Activated T-helper 2 cell treated with anti-CD3 and anti-CD28 coated beads, Interferon-gamma antibody, Interleukin-2, Interleukin-4, amounts not matched to agents 10 μg/mL and 5 μg/mL and 100 μg/mL, durations not matched to agents 14 hours and 24 hours and 36 hours (primary cell): ENCODE results near the gene BASP1. TPM values are rescaled to one million over a fixed set of nuclear protein-coding genes. Genes with fewer than 3 reads are reported as not detected.
A peak's percentile ranks its signal among the peaks of the same experiment; 100 is the strongest.

ENCODE experiments used
- DNase-seq: peaks from one replicate; pipeline ENCODE4 v3.0.0; 2021; ENCODE audit warnings: low spot score
- H3K27ac Mint-ChIP-seq: one replicate; pipeline ENCODE4 v1.8.0; 2021; ENCODE audit warnings: mixed read lengths
- H3K27me3 Mint-ChIP-seq: one replicate; pipeline ENCODE4 v1.8.0; 2021; ENCODE audit warnings: low read depth, mixed read lengths
- H3K36me3 Mint-ChIP-seq: one replicate; pipeline ENCODE4 v1.8.0; 2021; ENCODE audit warnings: low read depth, mixed read lengths
- H3K4me1 Mint-ChIP-seq: one replicate; pipeline ENCODE4 v1.8.0; 2021; ENCODE audit warnings: low read depth, mixed read lengths
- H3K4me3 Mint-ChIP-seq: one replicate; pipeline ENCODE4 v1.8.0; 2021; ENCODE audit warnings: low read depth, mild to moderate bottlenecking, moderate library complexity, mixed read lengths
- H3K9me3 Mint-ChIP-seq: one replicate; pipeline ENCODE4 v1.8.0; 2021; ENCODE audit warnings: mixed read lengths
- intact Hi-C: fragments of 100-400 bp; cut with micrococcal nuclease; formaldehyde crosslinking; loops from one replicate; pipeline ENCODE4 v1.15.1; 2023
- total RNA-seq: library from RNA; stranded (reverse); gene quantifications from 2 replicates; pipeline ENCODE4 v1.2.3, GENCODE V29; 2022

BASP1 gene
- total RNA-seq = 0.64 and 0.73 TPM in 2 replicates

GRCh38 chr5:17217493-17218352 is at the start of gene BASP1:
TSS of gene BASP1 (plus strand) at chr5:17217631. CDS start at chr5:17275217, 57,586 bp downstream.
- no peak for DNase-seq
- no peak within 1 kb of the TSS for H3K27ac Mint-ChIP-seq

DNA sequence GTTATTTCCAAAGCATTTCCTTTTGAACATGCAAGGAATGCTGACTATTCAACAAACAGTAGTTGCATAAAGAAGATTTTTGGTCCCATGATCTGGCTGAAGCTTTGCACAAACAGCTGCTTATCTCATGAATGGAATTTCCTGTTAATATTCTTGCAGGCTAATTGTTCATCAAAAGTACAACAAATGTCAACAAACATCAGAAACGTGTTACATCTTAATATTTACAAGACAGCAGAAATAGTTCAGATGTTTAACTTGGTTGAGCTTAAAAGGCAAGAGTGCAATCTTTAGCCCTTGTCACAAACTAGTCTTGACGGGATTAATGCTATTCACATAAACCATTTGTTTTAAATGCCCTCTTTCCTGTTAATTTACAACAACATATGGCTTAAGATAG is 47.9 kb upstream of the BASP1 start:
- no peaks in the 10 kb centered on the region for H3K27me3 Mint-ChIP-seq
- intact Hi-C loops = no loop called here
- H3K4me1 Mint-ChIP-seq = no peaks in the 10 kb centered on the region
- H3K4me3 Mint-ChIP-seq = no peak overlapping the region
- DNase-seq = no peak
- H3K27ac Mint-ChIP-seq = no peak overlapping the region
- H3K9me3 Mint-ChIP-seq = no peaks in the 10 kb centered on the region
- no peaks in the 10 kb centered on the region for H3K36me3 Mint-ChIP-seq

More at GRCh38 chr5:17217493-17218352, at the start of gene BASP1:
- no peaks in the 10 kb centered on the region for H3K9me3 Mint-ChIP-seq
- peaks cover 47% of the 10 kb centered on the region for H3K27me3 Mint-ChIP-seq
- intact Hi-C loops = no loop called here
- peak within 1 kb of the TSS; percentile 53 for H3K4me3 Mint-ChIP-seq
- peaks cover 6% of the 10 kb centered on the region for H3K4me1 Mint-ChIP-seq
- H3K36me3 Mint-ChIP-seq = no peaks in the 10 kb centered on the region

DNA sequence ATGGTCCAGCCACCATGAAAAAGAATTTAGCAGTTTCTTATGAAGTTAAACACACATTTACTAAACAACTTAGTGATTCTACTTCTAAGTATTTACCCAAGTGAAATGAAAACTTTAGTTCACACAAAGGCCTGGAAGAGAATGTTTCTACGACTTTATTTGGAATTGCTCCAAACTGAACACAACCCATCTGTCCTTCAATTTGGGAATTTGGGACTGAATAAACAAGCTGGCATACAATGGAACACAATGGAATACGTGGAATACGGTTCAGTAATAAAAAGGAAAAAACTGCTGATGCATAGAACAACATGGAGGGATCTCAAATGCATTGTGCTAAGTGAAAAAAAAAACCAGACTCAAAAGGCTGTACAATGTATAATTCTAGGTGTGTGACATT is 44.6 kb upstream of the BASP1 start:
- no peak overlapping the region for H3K4me3 Mint-ChIP-seq
- H3K4me1 Mint-ChIP-seq = no peaks in the 10 kb centered on the region
- no peak for DNase-seq
- H3K27ac Mint-ChIP-seq = no peak overlapping the region
- no peaks in the 10 kb centered on the region for H3K36me3 Mint-ChIP-seq
- intact Hi-C loops = no loop called here
- H3K27me3 Mint-ChIP-seq = no peaks in the 10 kb centered on the region
- H3K9me3 Mint-ChIP-seq = no peaks in the 10 kb centered on the region

DNA sequence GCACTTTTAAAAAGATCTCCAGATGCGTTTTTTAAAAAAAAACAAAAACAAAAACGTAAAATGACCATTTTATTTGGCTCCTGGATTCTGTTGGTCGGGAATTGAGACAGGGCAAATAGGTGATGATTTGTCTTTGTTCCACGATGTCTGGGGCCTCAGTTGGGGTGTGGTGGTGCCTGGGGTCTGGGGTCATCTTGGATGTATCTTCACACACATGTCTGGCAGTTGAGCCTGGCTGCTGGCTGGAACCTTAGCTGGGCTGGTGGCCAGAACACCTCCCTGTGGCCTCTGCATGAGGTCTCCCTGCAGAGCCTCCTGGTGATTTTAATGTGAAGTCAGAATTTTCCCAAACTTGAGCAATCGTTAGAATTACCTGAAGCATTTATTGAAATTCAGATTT is 42.5 kb upstream of the BASP1 start:
- H3K4me3 Mint-ChIP-seq = no peak overlapping the region
- H3K27ac Mint-ChIP-seq = no peak overlapping the region
- intact Hi-C loops = no loop called here
- H3K27me3 Mint-ChIP-seq = no peaks in the 10 kb centered on the region
- H3K4me1 Mint-ChIP-seq = no peaks in the 10 kb centered on the region
- H3K36me3 Mint-ChIP-seq = no peaks in the 10 kb centered on the region
- H3K9me3 Mint-ChIP-seq = no peaks in the 10 kb centered on the region
- DNase-seq = no peak

DNA sequence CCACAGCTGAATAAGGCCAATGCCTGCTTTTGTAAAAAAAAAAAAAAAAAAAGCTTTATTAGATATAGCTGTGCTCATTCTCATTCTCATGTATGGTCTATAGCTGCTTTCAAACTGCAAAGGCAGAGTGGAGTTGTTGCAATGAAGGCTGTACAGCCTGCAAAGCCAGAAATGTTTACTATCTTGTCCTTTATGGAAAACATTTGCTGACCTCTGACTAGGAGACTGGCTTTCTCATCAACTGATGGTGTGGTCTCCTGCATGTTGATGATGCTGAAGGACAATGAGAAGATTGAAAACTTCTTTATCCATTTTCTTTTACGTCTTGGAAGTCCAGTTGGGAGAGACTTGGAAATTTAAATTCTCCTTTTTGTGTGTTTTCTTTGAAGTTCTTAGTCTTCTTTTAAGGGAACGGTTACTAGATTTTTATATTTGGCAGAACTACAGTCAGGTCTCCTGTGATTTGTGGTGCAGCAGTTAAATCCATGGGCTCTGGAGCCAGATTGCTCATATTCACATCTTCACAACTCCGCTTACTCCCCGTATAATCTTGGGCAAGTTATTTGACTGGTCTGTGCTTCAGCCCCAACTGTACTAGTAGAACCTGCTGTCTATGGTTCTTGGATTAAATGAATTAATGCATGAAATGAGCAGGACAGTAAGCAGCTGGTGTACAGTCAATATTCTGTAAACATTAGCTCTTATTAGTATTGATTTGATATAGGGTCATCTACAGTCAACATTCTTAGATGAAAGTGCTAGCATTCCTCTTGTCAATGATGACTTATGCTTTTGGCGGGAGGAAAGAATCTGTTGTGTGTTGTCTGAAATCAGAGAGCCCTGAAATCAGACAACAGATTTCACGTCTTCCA is 39.7 kb upstream of the BASP1 start:
- H3K4me3 Mint-ChIP-seq = no peak overlapping the region
- no peak overlapping the region for H3K27ac Mint-ChIP-seq
- no peaks in the 10 kb centered on the region for H3K36me3 Mint-ChIP-seq
- intact Hi-C loops = no loop called here
- no peak for DNase-seq
- no peaks in the 10 kb centered on the region for H3K9me3 Mint-ChIP-seq
- no peaks in the 10 kb centered on the region for H3K27me3 Mint-ChIP-seq
- peaks cover 2% of the 10 kb centered on the region for H3K4me1 Mint-ChIP-seq

- Mint-ChIP-seq H3K27ac (no peak overlapping the region), H3K27me3 (no peaks in the 10 kb centered on the region), H3K36me3 (no peaks in the 10 kb centered on the region), H3K4me1 (peaks cover 2% of the 10 kb centered on the region), H3K9me3 (no peaks in the 10 kb centered on the region), H3K4me3 (no peak overlapping the region)
- intact Hi-C loops = no loop called here
- DNase-seq = no peak
Observed at GRCh38 chr5:17178373-17178675, 39.1 kb upstream of the BASP1 start.

GRCh38 chr5:17180330-17180843 is 37.0 kb upstream of the BASP1 start:
- DNase-seq = no peak
- no peak overlapping the region for H3K27ac Mint-ChIP-seq
- H3K9me3 Mint-ChIP-seq = no peaks in the 10 kb centered on the region
- H3K27me3 Mint-ChIP-seq = no peaks in the 10 kb centered on the region
- no peak overlapping the region for H3K4me3 Mint-ChIP-seq
- intact Hi-C loops = loop anchor here (10.0 kb wide), 1 partner anchor 486 kb away; no protein-coding TSS in a partner anchor
- H3K36me3 Mint-ChIP-seq = no peaks in the 10 kb centered on the region
- H3K4me1 Mint-ChIP-seq = peaks cover 2% of the 10 kb centered on the region

- intact Hi-C loops = loop anchor here (10.0 kb wide), 1 partner anchor 486 kb away; no protein-coding TSS in a partner anchor
- Mint-ChIP-seq H3K4me1 (peaks cover 2% of the 10 kb centered on the region), H3K27me3 (no peaks in the 10 kb centered on the region), H3K9me3 (no peaks in the 10 kb centered on the region), H3K4me3 (no peak overlapping the region), H3K36me3 (no peaks in the 10 kb centered on the region), H3K27ac (peak overlapping the region; percentile 19)
- DNase-seq = no peak
Observed at GRCh38 chr5:17180864-17181723, 36.3 kb upstream of the BASP1 start.

DNA sequence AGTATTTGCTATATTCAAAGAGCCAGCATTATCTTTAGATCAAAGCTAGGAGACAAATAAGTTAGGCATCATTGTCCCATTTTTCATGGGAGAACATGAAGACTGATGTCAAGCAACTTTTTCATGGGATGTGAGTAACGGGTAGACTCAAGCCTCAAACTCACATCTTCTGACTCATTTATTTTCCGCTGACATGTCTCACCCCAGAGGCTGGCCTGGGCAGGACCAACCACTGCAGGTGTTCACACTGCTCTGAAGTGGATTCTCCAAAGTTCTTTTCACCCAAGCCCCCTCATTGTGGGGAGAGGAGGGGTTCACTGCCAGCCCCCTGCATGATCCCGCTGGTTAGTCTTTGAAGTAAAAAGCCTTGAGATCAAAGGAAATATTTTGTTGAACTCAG is 34.9 kb upstream of the BASP1 start:
- Mint-ChIP-seq H3K27ac (no peak overlapping the region), H3K36me3 (no peaks in the 10 kb centered on the region), H3K9me3 (no peaks in the 10 kb centered on the region), H3K4me1 (peaks cover 2% of the 10 kb centered on the region), H3K4me3 (no peak overlapping the region), H3K27me3 (no peaks in the 10 kb centered on the region)
- intact Hi-C loops = loop anchor here (10.0 kb wide), 1 partner anchor 488 kb away; no protein-coding TSS in a partner anchor
- no peak for DNase-seq

- no peaks in the 10 kb centered on the region for H3K9me3 Mint-ChIP-seq
Observed at GRCh38 chr5:17182981-17183380, 34.5 kb upstream of the BASP1 start.

GRCh38 chr5:17183831-17184230 is 33.6 kb upstream of the BASP1 start:
- no peaks in the 10 kb centered on the region for H3K36me3 Mint-ChIP-seq
- intact Hi-C loops = loop anchor here (10.0 kb wide), 1 partner anchor 489 kb away; no protein-coding TSS in a partner anchor
- H3K4me3 Mint-ChIP-seq = no peak overlapping the region
- H3K4me1 Mint-ChIP-seq = peaks cover 2% of the 10 kb centered on the region
- no peaks in the 10 kb centered on the region for H3K27me3 Mint-ChIP-seq
- no peak overlapping the region for H3K27ac Mint-ChIP-seq
- H3K9me3 Mint-ChIP-seq = no peaks in the 10 kb centered on the region
- DNase-seq = no peak

More at GRCh38 chr5:17182981-17183380, 34.5 kb upstream of the BASP1 start:
- Mint-ChIP-seq H3K4me3 (no peak overlapping the region), H3K27ac (no peak overlapping the region), H3K36me3 (no peaks in the 10 kb centered on the region), H3K27me3 (no peaks in the 10 kb centered on the region), H3K4me1 (peaks cover 2% of the 10 kb centered on the region)
- no peak for DNase-seq
- intact Hi-C loops = loop anchor here (10.0 kb wide), 1 partner anchor 488 kb away; no protein-coding TSS in a partner anchor

- intact Hi-C loops = loop anchor here (10.0 kb wide), 1 partner anchor 490 kb away; no protein-coding TSS in a partner anchor
- Mint-ChIP-seq H3K9me3 (no peaks in the 10 kb centered on the region), H3K4me3 (no peak overlapping the region), H3K27me3 (no peaks in the 10 kb centered on the region), H3K36me3 (no peaks in the 10 kb centered on the region), H3K4me1 (peaks cover 2% of the 10 kb centered on the region), H3K27ac (no peak overlapping the region)
- DNase-seq = no peak
Observed at GRCh38 chr5:17184588-17184987, 32.8 kb upstream of the BASP1 start.
